ENCODE results near the gene STAT3.
"Not testable (repeated sequence)": the region's sequence is repeated elsewhere in the genome, so short reads cannot be mapped to it uniquely, and the experiment has no call there.

Gene STAT3

DNA sequence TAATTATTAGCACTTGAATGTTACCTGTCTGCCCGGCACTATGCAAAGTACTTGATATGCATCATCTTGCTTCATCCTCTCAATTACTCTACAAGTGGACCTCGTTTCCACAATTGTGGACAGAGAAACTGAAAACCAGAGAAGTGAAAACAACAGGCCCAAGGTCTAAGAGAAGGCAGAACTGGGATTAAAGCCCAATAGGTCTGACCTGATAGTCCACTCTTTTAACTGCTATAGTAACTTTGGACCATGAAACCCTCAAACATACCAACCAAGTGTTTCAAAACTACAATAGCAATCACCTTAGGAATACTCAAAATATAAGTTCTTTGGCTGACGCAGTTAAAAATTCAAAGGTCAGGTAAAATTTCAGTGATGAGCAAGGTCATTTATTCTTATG is 7.3 kb downstream of the STAT3 start:
- DNase-seq (ENCODE audit: low read depth) = no peak

DNA sequence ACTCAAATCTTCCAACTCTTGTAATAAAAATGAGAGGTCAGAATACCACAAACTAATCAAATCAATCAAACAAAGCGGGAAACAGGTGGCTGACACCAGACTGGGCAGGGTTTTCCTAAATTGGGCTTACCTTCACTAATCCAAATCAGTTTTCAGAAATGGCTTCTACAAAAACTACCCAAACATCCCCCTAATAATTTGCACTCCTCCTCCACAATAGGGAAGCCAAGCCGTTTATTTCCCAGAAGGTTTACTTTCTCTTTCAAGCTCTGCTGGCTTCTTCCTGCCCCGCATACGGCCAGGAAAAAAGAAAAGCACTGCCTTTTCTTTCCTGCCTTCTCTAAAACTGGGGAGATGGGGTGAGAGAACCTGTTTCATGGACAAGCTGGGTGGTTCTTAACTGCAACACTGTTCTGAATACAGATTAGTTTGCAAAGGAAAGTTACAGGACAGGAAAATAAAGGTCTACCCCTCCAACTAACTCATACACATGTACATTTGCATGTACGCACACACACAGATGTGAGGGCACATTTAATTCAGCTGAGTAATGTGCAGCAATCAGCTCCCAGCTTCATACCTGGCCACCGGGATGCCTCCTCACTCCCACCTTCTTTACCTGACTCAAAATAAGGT is 9.2 kb downstream of the STAT3 start:
- peak; percentile 33 for DNase-seq (ENCODE audit: low read depth)

DNA sequence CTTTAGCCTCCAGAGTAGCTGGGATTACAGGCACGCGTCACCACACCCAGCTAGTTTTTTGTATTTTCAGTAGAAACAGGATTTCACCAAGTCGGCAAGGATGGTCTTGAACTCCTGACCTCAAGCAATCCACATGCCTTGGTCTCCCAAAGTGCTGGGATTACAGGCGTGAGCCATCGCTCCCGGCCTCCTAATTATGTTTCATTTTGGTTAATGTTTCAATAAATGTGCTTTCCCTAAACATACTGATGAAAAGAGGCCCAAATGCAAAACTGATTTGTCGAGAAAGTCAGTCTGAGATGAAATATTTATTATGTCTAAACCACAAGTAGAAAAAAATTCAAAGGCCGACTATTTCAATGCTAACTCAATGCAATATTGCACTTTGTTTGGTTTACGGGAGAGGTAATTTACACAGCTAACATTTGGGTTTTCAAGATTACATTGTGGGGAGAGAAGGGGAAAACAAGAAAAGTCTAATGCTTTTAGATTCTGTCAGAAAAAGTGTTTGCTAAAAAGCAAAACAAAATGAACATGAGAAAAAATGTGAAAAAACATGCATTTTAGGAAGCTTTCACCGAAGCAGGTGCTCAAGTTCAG is 9.8 kb downstream of the STAT3 start:
- DNase-seq (ENCODE audit: low read depth) = no peak

DNA sequence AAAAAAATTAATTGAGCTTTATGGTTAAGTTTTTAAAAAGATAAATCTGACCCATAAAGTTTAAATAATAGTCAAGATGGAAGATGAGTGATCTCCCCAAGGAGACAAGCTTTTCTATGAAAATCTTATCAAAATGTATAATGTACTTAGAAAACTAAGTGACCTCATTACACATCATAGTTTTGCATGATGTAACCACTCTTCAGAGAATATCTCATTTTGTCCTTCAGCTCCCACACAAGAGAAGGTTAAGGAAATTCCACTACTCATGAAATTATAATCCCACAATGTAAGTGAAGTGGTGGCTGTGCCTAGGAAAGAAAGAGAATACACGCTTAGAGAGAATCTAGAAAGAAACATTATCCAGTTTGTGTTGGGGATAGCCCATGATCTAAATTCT is 14.3 kb downstream of the STAT3 start:
- DNase-seq (ENCODE audit: low read depth) = no peak

DNA sequence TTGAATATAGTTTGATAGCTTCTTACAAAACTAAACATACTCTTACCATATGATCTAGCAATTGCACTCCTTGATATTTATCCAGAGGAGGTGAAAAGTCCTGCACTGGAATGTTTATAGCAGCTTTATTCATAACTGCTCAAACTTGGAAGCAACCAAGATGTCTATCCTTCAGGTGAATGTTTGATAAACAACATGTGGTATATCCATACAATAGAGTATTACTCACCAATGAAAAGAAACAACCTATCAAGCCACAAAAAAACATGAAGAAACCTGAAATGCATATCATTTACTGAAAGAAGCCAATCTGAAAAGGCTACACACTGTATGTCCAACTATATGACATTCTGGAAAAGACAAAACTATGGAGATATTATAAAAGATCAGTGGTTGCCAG is 16.1 kb downstream of the STAT3 start:
- no peak for DNase-seq (ENCODE audit: low read depth)

DNA sequence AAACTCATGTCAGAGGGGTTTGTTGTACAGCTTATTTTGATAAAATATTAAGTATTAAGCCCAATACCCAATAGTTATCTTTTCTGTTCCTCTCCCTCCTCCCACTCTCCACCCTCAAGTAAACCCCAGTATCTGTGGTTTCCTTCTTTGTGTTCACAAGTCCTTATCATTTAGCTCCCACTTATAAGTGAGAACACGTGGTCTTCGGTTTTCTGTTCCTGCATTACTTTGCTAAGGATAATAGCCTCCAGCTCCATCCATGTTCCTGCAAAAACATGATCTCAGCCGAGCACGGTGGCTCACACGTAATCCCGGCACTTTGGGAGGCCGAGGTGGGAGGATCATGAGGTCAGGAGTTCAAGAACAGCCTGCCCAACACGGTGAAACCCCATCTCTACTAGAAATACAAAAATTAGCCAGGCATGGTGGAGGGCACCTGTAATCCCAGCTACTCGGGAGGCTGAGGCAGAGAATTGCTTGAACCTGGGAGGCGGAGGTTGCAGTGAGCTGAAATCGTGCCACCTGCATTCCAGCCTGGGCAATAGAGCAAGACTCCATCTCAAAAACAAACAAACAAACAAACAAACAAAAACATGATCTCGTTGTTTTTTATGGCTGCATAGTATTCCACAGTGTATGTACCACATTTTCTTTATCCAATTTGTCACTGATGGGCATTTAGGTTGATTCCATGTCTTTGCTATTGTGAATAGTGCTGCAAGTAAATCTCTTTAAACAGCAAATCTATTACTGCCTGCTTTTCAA is 19.3 kb downstream of the STAT3 start:
- not testable (repeated sequence) for DNase-seq (ENCODE audit: low read depth)

DNA sequence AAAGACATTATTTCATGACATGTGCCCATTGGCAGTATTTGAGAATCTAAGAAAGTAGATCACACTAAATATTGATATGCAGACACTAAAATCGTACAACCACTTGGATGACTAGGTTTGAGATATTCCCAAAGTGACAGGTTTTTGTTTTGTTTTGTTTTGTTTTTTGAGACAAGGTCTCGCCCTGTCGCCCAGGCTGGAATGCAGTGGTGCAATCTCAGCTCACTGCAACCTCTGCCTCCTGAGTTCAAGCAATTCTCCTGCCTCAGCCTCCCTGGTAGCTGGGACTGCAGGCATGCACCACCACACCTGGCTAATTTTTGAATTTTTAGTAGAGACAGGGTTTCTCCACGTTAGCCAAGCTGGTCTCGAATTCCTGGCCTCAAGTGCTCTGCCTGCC is 19.9 kb downstream of the STAT3 start:
- DNase-seq (ENCODE audit: low read depth) = not testable (repeated sequence)

DNA sequence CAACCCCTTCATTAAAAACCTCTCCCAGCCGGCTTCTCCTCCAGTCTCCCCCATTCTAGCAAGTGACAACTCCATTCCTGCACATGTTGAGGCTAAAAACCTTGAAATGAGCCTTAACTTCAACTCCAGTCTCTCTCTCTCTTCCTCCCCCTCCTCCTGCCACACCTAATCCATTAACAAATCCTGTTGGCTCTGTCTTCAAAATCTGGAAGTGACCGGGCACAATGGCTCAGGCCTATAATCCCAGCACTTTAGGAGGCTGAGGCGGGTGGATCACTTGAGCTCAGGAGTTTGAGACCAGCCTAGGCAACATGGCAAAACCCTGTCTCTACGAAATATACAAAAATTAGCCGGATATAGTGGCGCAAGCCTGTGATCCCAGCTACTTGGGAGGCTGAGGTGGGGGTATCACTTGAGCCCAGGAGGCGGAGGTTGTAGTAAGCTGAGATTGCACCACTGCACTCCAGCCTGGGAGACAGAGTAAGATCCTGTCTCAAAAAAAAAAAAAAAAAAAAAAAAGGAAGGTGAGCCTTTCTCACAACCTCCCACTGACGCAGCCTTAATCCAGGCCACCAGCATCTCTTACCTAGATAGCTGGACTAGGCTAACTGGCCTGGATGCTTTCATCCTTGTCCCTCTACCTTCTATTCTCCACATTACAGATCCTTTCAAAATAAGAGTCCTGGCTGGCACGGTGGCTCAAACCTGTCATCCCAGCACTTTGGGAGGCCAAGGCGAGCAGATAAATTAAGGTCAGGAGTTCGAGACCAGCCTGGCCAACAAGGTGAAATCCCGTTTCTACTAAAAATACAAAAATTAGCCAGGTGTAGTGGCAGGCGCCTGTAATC is 21.8 kb downstream of the STAT3 start:
- DNase-seq (ENCODE audit: low read depth) = peak; percentile 65

DNA sequence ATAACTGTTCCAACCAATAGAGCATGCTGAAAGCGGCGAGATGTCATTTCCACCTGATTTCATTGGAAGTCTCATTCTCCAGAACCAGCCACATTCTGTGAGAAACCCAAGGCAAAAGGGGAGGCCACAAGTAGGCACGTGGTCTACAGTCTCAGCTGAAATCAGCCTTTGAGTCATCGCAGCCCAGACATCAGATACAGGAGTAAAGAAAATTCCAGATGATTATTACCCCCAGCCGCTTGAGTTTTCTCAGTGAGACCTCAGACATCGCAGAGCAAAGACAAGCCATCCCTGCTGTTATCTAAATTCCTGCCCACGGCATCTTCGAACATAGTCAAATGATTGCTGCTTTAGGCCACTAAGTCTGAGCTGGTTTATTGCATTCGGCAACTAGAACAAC is 23.1 kb downstream of the STAT3 start:
- DNase-seq (ENCODE audit: low read depth) = peak; percentile 95

DNA sequence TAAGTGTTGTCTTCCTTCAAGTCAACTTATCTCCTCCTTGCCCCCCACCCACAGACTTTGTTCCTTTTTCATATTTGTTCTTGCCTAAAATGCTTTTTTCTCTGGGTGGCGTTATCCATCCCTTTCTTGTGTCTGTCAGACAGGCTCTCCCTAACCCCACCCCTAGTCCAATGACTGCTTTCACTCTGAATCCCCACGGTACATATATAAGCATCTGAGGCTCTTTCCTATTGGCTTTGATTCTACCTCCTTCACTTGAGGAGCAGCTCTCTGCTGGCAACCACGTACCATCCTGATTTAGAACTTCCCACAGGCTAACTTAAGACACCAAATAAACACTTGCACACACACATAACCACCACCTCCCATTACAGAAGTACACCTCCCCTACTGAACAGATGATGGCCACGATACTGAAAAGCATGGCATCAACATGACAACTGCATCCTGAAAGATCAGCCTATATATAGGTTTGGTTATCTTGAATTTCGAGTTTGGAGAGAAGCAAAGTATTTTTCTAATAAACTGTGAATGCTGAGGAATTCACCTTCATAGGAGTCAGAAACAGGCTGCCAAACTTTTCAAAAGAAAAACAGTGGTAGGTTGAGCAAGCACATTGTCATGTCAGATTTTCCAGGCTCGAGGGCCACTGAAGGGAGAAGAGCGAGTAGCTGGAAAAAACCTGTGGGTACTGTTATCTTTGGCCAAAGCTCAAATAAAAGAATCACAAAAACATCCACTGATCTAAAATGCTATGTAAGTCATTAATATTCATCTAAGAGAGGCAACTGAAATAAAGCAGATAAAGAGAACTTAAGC is 24.3 kb downstream of the STAT3 start:
- peak; percentile 38 for DNase-seq (ENCODE audit: low read depth)

DNA sequence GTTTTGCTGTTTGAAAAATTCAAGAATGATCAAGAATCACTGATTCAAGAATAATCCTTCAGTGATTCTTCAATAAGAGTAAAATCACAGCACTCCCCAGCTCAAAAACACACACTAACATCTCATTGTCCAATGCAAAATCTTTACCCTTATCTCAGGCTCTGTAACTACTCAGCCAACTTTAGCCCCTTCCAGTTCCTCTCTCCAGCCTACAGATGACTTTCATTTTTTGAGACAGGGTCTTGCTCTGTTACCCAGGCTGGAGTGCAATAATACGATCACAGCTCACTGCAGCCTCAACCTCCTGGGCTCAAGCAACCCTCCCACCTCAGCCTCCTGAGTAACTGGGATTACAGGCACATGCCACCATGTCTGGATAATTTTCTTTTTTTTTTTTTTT is 25.0 kb downstream of the STAT3 start:
- DNase-seq (ENCODE audit: low read depth) = no peak

DNA sequence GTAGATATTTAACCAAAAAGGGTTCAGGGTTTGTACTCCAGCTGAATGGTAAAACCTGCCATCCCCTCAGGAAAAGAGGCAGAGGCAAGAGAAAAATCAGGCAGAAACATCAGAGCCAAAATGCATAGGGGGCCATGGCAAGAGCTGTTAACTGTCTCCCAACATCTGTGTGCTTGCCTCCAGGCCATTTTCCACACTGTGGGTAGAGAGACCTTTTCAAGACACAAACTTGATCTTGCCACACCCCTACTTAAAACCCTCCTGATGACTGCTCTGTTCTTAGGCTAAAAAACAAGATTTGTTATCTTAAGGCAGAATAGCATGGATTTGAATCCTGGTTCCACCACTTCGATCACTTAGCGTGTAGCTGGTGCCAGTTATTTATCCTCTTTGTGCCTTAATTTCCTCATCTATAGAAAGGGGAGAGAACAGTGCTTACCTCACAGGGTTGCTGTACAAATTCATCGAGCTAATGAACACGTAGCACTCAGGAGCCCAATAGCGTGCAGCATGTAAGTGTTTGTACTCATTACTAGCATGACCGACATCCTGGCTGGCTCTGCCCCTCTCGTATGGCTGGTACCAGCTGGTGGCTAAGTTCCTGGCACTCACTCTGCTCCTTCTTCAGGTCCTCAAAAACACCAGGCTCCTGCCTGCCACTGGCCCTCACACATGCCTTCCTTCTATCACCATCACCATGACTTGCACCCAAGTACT is 25.8 kb downstream of the STAT3 start:
- no peak for DNase-seq (ENCODE audit: low read depth)

DNA sequence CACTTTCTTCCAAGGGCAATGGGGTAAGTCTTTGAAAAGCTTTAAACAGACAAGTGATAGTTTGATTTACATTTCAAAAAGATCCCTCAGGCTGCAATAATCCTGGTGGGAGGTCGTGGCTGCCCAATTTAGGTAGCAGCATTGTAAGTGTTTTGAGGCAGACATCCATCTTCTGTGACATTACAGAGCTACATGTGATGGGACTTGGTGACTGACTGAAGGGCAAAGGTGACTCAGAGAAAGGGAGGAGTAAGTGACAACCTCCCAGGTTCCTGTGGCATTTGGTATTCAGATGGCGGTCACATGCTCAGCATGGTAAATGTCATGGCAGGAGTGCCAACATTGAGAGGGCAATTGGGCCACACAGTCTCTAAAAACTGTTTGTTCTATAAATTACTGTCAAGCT is 26.5 kb downstream of the STAT3 start:
- no peak for DNase-seq (ENCODE audit: low read depth)

DNA sequence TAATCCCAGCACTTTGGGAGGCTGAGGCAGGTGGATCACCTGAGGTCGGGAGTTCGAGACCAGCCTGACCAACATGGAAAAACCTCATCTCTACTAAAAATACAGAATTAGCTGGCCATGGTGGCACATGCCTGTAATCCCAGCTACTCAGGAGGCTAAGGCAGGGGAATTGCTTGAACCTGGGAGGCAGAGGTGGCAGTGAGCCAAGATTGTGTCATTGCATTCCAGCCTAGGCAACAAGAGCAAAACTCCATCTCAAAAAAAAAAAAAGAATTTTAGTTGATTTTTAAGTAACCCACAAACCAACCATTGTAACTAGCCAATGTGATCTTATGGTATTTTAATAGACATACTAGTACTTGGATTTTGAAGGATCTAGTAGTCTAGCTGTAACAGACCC is 27.9 kb downstream of the STAT3 start:
- not testable (repeated sequence) for DNase-seq (ENCODE audit: low read depth)

DNA sequence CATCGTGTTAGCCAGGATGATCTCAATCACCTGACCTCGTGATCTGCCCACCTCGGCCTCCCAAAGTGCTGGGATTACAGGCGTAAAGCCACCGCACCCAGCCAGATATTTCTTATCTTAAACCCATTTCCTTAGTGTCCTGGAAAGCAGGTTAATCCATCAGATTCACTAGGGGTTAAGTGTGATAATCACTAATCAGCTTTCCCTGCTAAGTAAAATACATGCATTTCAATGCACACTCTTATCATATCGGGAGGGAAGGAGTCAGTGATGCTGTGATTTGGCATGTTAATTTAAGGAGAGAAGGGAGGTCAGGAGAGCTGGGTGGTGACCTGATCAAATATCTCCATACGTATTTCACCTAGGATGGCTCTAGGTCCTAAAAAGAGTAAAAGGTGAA is 29.1 kb downstream of the STAT3 start:
- DNase-seq (ENCODE audit: low read depth) = no peak

DNA sequence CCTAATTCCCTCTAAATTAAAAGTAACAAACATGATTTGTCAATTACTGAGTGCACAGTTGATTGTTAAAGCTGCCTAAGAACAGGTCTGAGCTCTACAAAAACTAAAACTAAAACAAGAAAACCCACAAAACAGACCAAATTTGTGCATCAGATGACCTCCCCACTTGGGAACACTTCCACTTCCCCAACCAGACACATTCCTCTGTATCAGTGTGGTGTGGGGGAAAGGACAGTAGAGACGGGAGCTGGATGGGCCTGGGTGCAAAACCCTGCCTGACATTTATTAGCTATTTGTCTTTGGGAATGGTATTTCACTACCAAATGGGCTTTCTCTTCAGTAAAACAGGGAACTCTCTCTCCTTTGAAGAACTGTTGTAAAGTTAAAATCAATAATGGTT is 29.8 kb downstream of the STAT3 start:
- DNase-seq (ENCODE audit: low read depth) = no peak

DNA sequence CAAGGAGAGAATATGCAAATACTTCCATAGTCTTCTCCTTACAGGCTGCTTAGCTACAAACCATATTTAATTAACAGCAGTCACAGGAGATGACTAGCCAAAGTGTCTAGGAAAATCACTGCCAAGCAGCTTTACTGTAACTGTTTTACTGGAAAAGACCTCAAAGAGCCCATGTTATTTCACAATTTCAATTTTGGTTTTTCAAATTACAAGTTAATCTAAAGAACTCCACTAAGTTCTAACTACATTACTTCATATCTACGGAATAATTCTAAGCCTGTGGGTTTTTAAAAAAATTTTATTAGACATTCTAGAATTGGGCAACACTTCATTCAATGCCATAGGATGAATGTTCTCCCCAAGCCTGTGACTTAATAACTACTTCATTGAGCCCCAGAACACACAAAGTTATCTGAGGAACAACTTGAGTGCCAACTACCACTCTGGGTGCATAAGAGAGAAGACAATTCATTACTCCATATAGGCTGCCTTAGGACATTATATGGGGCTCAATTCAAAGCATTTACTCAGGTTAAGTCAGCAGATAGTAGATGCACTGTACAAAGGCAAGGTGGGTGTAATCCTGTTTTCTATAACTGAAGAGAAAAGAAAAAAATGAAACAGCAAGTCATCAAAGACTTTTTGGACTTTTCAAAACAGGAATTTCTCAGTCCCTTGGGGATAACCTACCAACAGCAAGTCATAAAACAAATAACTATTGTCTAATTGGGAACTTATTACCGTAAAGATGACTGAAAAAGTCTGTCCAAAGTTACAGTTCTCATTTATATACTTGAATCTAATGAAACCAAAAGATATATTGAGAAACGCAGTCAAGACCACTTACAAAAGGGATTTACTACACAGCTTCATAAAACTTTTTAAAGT is 33.0 kb downstream of the STAT3 start:
- peak; percentile 80 for DNase-seq (ENCODE audit: low read depth)

DNA sequence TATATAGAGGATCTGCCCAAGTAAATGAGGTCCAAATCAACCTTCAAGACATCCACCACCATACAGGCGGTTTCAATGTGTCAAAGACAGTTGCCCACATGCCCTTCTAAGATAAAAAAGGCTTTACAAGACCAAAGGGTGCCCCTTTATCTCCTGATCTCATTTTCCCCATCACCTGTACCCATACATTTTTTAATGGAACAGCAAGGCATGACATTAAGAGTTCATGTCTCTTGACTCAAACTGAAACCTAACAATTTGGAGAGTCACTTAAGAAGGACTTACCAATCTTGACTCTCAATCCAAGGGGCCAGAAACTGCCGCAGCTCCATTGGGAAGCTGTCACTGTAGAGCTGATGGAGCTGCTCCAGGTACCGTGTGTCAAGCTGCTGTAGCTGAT is 40.1 kb downstream of the STAT3 start:
- DNase-seq (ENCODE audit: low read depth) = no peak

DNA sequence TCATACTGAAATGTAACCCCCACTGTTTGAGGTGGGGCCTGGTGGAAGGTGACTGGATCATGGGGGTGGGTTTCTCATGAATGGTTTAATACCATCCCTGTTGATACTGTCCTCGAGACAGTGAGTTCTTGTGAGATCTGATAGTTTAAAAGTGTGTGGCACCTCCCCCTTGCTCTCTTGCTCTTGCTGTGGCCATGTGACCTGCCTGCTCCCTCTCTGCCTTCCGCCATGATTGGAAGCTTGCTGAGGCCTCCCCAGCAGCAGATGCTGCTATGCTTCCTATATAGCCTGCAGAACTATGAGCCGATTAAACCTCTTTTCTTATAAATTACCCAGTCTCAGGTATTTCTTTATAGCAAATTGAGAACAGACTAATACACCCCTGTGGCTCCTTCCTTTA is 40.6 kb downstream of the STAT3 start:
- DNase-seq (ENCODE audit: low read depth) = no peak

DNA sequence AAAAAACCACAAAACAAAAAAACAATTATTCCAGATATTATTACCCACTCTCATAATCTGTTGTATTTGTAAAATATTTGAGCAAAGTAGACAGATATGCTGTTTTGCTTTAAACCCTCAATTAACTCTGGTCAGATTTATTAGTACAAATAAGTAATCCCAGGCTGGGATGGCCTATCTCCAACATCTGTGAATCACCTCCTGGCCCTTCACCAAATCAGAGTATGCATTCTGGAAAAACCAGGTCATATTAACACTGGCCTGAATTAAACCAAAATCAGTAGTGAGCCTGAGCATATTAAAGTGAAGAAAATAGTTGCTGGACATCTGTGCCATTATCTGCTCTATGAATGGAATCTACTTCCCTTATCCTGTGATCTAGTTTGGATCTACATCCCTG is 41.0 kb downstream of the STAT3 start:
- peak; percentile 86 for DNase-seq (ENCODE audit: low read depth)

Measured in amniotic epithelial cell (primary cell).